HG02973 (cell line): ENCODE results near the gene NOD1.

Source experiments
- ATAC-seq: cut with Tn5 transposase; IDR thresholded peaks from one replicate; pipeline ENCODE4 v1.9.1; 2021; ENCODE audit warnings: moderate library complexity; ENCODE audit not compliant: unreplicated experiment

The NOD1 gene

DNA sequence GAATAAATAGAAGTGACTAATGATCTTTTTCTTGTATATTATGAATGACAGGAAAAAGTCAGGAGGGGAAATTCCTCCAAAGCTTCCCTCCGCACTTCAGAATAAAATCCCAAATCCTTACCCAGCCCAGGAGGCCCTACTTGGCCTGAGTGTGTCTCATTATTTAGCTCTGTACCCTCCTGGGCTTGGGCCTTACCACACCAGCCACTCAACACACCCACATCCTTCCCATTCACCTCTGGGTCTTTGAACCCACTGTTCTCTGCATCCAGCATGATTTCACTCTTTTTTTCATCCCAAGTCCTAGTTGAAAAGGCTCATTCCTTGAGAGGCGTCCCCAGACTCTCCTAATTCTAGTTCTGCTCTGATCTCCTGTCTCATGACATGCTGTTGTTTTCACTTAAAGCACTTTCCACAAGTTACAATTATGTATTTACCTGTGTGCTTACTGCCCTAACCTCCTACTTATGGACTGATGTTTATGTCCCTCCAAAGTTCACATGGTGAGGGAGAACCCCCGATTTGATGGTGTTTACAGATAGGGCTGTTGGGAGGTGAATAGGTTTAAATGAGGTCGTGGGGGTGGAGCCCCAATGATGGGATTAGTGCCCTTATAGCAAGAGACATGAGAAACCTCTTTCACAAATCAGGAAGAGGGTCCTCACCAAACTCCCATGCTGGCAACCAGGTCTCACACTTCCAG is 6.4 kb downstream of the NOD1 start:
- no peak for ATAC-seq

DNA sequence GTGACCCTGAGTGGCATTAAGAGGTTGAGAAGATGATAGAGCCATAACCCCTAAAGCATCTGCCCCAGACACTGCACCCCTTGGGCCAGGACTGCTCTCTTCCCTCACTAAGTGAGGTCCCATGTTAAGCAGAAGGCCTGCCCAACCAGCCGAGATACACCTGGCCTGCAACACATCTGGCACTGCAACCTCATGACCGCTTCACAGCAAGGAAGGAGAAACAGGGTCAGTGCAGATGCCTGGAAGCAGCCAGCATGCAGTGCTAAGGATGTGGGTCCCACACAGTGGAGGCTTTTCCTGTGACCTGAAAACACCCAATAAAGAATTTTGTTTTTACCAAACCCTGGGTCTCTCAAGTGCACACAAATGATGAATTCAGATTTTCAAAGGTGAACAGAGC is 7.4 kb downstream of the NOD1 start:
- no peak for ATAC-seq

DNA sequence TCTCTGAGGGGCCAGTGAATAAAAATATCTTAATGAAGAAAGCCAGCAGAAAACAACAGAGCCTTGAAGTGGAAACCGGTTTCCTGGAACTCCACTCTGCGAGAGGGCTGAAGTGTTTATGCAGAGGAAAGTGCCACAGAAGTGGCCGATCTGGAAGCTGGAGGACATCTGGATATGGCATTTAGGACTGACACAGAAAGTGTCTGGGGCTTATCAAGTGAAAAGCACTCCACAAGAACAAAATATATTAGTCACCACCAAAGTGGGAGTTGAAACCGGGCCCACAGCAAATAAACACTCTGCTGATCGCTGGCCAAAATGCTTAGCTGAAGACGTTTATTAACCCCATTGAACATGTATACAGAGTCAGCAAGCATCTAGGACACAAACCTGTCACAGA is 7.8 kb downstream of the NOD1 start:
- no peak for ATAC-seq

DNA sequence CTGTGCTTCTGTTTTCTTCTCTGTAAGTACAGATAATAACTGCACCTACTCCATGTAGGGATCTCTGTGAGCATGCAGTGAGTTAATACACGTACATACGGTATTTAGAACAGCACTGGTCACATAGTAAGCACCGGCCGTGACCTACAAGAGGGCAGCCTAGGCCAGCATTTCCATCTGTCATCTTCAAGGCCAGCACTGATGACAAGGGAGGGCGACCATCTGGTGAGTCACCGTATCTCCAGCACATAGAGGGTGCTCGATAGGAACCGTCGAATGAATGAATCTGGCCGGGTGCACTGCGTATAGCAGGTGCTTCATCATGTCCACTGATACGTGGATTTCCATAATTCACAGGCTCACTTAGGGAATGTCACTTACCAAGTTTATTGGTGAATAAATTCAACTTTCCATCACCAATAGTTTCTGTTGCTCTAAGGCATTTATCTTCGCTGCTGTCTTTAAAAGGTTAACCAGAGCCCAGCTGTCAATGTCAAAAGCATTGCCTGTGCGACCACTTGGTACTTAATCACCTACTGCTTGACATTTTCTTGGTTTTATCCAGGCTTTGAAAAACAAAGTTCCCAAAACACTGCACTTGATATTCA is 8.3 kb downstream of the NOD1 start:
- ATAC-seq: no peak

DNA sequence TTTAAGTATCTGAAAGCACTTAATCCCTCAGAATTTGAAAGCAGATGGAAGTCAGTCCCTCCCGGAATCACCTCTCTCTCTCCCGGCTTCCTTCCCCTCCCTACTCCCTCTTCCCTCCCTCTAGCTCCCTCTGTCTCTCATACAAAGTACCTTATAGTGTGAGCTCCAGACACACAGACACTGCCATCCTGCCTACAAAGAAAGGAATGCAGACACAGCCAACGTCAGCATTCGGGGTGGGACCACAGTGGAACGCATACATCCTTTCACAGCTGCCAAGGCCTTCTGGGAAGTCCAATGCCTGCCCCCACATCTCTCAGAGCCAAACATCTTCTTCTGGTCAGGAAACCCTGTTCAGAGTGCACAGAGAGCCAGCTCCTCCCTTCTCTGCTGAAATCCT is 9.3 kb downstream of the NOD1 start:
- no peak for ATAC-seq

DNA sequence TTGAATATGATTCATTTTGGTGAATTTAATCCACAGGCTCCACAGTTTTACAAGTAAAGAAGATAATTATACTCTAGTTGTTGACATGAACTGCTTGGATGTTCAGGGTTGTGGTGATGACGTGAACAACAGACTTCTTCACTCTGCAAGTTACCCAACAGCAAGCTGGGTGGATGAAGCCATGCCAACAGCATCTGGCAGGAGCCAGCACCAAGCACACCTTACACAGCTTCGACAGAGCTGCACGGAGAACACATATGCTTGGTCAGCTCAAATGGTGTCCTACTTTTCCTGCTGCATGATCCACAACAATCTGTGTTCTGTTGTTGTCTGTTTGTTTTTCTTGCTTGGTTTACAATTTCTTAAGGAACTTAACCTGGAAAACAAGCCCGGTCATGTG is 9.8 kb downstream of the NOD1 start:
- ATAC-seq: no peak

DNA sequence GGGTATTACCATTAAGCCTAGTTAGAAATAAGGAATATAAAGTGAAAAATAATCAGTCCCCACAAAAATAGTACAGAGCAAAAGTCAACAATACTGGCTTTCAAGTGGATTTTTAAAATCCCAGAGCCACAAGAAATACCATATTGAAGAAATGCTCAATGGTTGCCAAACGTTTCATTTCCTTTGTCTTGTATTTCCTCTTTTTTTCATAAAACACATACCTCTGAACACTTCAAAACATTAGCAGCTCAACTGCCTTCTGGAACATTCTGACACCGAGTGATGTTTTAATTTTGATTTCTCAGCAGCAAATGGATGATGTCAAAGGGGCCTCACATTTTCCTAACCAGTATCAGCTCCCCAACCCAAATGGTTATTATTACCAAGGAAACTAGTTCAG is 10.5 kb downstream of the NOD1 start:
- ATAC-seq: no peak

DNA sequence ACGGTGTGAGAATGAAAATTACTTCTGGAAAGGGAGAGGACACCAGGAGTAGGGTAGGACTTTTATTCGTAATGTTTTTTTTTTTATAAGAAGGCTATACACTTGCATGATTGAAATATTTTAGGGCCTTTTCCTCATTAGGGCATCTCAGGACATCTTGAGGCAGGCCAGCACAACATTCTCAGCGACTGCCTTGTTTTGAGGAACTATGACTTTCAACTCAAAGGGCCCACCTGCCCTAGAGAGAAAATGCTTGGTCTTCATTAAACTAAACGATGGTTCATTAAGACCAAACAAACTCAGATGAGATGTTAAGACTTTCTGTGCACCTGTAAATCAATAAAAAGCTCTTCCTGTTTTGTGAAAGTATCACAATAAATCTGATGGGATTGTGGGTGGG is 11.3 kb downstream of the NOD1 start:
- ATAC-seq: no peak

DNA sequence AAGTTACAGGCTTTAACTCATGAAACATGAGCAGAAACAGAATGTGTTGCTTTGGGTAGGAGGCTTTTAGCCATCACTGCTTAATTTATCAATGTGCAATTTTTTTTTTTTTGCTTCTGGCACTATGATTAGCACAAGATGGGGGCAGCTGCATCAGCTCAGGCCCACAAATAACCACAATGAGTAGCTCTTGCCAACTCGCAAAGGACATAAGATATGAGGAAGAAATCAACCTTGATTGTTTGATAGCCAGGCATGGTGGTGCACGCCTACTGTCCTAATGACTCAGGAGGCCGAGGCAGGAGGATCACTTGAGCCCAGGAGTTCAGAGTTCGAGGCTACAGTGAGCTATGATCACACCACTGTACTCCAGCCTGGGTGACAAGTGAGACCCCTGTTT is 12.3 kb downstream of the NOD1 start:
- no peak for ATAC-seq

DNA sequence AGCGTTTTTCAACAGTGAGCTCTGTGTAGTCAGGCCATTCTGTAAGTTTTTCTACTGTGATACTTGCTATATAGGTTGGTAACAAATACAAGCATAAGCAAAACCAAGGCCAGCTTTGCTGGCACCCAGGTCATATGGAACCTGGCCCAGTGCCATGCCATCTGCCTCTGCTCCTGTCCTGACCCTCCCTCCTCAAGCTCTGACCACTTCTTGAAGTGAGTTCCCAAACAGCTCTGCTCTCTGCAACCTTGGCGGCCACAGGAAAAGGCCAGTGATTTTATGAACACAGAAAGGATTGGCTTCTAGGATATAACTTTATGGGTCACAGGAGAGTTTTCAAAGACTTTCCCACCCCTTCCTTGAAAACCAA is 12.8 kb downstream of the NOD1 start:
- no peak for ATAC-seq

DNA sequence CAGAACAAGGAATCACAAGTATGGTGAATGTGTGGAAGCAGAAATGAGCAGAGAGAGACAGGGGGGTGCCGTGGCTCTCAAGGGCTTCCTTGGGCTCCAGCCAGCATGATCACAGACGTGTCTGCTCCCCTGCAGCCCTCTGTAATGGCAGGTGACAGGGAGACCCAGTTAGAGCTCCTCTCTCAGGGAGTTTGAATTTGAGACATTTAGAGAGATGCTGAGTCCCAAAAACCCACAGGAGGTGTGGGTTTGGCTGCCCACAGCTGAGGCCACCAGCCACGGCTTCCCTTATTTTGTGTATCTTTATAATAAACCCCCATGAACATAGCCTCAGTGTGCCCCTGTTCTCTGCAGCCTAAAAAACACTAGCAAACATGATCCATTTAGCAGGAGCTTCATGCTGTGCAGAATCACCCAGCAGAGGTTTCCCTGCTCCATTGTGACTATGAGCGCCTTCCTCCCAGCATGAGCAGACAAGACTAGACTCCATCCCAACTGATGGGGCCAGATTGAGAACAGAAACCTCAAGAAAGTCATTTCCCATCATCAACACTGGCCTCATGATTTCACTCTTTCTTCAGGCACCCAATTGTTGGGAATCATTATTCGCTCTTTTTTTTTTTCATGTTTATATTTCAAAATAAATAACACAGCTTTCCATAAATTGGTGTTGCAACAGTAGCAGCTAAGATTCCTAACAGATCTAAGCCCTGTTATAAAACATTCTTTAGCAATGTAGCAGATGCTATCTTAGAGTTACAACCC is 13.4 kb downstream of the NOD1 start:
- no peak for ATAC-seq

DNA sequence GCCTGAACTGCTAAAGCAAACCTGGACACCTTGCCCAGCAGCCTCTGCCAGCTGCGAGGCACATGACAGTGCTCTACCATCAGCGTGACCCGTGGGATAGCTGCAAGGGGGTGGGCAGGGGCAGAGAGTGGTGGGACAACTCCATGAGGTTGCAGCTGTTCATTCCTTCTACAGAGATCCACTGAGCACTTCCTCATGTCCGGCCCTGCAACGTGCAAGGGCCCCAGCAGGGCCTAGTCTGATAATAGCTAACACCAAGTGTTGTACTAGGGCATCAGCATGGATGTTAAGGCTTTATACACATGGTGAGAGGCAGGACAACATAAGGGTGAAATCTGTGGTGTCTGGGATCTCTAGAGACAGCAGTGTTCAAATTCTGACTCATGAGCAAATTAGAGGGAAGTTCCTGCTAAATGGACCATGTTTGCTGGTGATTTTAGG is 14.3 kb downstream of the NOD1 start:
- peak; percentile 49 for ATAC-seq

DNA sequence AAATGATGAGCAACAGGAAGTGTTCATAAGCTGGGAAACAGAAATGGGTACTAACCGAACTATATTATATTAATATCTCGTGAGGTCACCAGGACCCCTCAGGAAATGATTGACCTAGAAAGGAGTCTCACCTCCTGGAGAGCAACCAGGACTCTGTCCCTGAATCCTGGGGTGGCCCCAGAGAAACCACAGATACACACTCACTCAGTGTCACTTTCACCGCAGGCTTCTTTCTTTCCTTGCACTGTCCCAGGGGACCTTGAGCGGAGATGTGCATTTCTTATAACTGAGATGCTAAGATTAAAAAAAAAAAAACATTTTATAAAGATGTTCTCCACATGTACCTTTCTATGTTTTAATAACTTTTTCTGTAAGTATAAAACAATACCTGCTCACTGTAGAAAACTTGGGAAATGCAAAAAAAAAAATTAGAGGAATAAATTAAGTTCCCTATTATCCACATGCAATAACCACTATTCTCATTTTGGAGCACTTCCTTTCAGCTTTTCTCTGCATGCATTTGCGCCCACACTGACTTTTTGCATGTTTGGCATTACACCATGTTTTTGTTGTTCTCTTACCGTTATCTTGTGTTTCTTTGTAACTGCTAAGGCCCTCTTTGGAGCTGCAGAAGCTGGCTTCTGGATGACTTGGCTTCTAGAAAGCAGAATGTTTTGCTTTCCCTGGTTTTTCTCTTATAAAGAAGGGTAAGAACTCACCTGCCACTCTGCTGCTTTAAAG is 15.0 kb downstream of the NOD1 start:
- ATAC-seq: no peak

DNA sequence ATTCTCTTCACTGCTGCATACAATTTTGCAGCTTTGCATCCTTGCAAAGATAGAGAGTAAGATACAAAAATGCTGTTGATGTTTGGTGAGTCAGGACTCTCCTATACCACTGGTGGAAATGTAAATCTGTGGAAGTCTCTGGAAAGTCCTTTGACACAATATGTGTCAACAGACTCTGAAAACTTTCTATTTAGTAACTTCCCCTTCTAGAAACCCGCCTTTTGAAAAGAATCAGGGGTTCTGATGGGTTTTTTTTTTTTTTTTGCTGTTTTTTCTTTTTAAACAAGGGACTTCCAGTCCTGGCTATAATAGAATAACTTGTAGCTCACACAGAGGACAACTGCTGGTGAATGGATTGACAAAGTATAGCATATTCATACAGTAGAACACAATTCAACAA is 16.4 kb downstream of the NOD1 start:
- ATAC-seq: no peak

DNA sequence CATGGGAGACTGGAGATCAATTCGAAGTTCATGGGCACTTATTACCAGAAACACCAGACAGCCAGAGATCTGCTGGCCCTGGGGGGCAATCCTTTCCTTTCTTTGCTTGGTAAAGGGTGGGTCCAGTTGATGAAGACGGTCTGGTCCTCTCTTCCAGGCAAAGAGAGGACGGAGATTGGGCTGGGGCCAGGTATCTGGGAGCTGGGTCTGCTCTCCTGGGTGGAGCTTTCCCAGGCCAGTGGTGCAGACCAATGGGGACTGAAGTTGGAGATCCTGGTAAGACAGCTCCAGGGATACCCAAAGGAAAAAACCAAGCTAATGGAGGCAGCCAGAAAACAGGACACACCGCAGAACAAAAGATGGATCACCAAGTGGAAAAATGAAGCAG is 18.3 kb downstream of the NOD1 start:
- no peak for ATAC-seq

DNA sequence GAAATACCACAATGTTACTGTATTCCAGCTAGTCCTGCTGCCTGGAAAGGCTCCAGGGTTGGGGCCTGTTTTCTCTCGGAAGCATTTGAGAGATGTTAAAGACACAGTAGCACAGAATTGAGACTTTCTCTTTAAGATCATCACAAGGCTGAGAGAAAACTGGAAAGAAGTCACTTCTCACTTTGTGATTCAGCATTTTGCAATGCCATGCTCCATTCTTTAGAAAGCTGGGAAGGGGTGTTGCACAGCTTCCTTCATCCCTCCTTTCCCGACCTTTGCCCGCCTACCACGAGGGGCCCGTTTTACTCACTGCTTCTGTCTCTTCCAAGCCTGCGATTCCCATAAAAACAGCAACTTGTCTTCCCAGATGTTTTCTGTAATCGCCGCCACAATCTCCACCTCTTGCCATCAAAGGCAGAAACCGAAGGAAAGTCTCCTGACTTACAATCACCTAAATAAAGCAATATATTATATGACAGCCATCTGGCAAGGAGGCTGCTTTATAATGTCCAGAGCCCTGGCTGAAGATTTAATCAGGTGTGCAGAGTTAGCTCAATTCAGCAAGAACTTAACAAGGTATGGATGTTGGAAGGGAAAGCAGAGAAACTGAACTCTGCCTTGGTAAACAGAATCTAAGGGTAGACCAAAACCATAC is 18.9 kb downstream of the NOD1 start:
- no peak for ATAC-seq

DNA sequence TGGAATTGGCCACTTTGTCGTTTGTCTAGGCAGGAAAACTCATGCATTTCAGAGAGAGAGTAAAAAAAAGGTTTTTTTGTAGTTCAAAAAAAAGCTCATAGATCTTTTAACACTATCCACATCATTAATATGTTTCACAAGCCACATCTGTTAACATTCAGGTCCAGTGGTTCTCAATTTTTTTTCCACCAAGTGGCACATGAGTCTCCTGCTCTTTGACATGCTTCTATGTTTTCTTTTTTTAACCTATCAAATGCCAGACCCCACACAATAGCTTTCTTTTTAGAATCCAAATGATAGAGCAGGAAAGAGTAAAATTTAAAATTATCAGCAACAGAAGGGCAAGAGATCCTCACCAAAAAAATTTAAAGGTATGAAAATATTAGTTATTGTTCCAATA is 20.3 kb downstream of the NOD1 start:
- ATAC-seq: no peak

DNA sequence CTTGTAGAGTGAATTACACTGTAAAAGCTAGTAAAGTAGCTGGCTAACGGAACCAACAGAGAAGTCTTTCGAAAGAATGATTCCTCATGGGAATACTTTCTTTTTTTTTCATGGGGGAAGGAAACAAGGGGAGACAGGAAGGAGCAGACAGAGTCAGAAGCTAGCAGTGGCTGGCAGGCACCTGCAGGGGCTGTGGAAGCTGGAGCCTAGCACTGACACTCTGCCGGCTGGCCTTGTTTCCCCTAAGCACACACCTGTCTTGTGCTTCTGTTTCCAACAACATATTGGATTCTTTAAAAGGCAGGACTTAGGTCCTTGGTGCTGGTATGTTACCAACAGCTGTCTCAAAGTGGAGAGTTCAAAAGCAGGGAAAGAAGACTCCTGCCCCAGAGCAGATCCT is 24.7 kb downstream of the NOD1 start:
- no peak for ATAC-seq

DNA sequence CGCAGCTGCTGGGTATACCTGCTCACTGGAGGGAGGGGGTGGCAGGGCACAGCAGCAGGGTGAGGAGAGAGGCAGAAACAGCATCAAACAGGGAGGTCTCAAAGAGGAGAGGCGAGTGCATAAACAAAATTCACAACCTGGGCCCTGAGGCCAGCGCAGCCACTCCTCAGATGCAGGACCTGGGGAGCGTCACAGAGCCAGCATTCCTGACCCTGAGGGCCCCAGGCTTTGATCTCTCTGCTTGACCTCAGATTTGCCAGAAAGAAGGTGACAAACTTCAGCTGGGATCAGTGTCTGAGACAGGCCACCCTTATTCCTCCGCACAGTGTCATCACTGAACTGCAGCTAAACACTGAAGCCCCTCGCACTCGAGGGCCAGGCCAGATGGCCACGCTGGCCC is 25.6 kb downstream of the NOD1 start:
- ATAC-seq: no peak

DNA sequence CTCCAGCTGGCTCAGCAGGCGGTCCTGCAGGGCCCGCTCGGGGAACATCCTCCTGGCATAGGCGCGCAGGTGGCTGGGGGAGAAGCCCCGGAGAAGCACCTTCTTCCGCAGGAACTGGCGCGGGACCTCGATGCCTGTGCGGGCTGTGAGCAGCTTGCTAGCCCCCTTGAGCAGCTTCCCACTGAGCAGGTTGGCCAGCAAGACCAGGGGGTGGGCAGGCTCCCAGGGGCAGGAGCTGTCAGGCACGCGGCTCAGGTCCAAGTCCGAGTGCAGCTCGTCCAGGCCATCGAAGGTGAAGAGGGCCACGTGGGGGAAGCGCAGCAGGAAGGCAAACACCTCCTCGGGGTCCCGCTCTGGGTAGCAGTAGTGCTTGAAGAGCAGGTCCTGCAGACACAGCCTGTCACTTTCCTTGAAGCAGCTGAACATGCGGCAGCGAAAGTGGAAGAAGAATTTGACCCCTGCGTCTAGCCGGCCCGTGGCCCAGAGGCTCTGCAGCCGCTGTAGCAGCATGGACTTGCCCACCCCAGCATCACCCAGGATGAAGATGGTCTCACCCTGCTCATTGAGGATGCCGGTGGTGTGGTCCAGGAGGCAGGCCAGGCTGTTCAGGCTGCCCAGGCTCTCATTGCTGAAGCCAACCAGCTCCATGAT is 26.2 kb downstream of the NOD1 start:
- no peak for ATAC-seq
